NCI-H1436 (cell line): ENCODE data around the gene GRSF1.
"Not testable (repeated sequence)": the region's sequence is repeated elsewhere in the genome, so short reads cannot be mapped to it uniquely, and the experiment has no call there.

ENCODE experiments used
- DNase-seq: peaks from one replicate; lab custom pipeline; 2025; lab: John Stamatoyannopoulos, UW

GRSF1 gene

DNA sequence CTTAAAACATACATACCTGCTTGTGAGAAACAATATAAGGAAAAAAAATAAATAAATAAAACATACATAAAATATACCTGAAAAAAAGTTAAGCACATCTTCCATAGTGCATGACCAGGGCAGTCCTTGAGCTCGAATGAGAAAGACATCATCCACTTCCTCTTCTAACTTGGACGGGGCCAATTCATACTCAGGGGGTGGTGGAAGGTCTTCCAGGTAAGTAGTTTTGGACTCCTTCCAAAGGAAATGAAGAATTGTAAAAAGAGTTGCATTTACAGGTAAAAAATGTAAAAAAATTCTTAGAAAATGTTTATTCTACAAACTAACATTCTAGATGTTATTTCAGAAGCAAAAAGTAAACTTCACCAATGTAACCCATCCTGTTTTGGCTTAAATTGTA is 3.6 kb downstream of the GRSF1 start:
- no peak for DNase-seq

DNA sequence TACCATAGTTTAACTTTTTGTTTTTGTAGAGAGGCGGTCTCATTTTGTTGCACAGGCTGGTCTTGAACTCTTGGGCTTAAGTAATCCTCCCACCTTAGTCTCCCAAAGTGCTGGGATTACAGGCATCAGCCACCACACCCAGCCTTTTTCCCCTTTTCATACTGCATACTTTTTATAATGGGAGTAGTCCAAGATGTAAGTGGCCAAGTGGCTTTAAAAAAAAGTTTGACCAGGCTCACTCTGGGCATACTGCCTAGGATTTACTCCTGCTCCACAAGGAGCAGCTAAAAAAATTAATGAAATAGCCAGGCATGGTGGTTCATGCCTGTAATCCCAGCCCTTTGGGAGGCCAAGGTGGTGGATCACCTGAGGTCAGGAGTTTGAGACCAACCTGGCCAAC is 6.0 kb downstream of the GRSF1 start:
- DNase-seq = no peak

- DNase-seq = no peak
These were observed 8.4 kb downstream of the GRSF1 start for GRCh38 chr4:70831293-70831692.

DNA sequence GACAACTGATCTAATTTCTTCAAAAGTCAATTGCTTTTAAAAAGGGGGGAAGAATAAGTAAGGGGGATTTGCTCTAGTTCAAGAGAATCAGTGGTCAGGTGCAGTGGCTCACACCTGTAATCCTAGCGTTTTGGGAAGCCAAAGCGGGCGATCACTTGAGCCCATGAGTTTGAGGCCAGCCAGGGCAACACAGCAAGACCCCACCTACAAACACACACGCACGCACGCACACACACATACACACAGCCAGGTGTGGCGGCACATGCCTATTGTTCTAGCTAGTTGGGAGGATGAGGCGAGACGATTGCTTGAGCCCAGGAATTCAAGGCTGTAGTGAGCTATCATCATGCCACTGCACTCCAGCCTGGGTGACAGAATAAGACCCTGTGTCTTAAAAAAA is 9.6 kb downstream of the GRSF1 start:
- no peak for DNase-seq

- no peak for DNase-seq
These were observed 10.2 kb downstream of the GRSF1 start for GRCh38 chr4:70829492-70829891.

- no peak for DNase-seq
These were observed 10.7 kb downstream of the GRSF1 start for GRCh38 chr4:70829015-70829414.

GRCh38 chr4:70818921-70819320 is 20.8 kb downstream of the GRSF1 start:
- no peak for DNase-seq

GRCh38 chr4:70818173-70818855 is 21.4 kb downstream of the GRSF1 start:
- no peak for DNase-seq

GRCh38 chr4:70816894-70817293 is 22.8 kb downstream of the GRSF1 start:
- DNase-seq = no peak

DNA sequence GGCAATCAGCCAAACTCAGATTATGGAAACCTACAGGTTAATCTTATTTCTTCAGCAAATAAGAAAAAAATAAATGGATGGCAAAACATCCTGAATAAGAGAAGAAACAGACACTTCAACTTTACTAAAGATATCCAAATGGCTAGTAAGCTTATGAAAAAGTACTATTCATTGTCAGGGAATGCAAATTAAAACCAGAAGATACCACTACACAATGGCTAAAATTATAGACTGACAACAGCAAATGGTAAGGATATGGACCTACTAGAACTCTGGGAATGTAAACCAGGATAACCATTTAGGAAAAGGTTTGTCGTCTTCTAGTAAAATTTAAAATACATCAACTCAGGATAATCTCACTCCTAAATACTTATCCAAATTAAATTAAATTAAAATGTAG is 24.3 kb downstream of the GRSF1 start:
- DNase-seq = no peak

DNA sequence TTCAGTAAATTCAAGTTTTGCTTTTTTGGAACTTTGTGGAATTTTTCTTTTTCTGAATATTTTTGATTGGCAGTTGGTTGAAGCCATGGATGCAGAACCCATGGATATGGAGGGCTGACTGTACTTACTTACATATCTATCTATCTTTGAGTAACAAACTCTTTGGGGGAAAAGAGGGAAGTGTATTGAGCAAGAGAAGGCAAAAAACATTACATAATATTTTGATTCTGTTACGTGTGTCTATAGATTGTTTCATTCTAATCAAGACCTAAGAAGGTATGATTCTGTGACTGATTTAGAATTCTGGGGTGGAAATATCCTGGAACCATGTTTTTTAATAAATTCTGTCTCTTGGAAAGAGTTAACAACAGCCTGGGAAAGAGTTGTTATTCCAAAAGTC is 31.5 kb downstream of the GRSF1 start:
- no peak for DNase-seq

- peak; percentile 1 for DNase-seq
These were observed 36.6 kb downstream of the GRSF1 start for GRCh38 chr4:70802928-70803580.

- no peak for DNase-seq
These were observed 38.4 kb downstream of the GRSF1 start for GRCh38 chr4:70801265-70801809.

DNA sequence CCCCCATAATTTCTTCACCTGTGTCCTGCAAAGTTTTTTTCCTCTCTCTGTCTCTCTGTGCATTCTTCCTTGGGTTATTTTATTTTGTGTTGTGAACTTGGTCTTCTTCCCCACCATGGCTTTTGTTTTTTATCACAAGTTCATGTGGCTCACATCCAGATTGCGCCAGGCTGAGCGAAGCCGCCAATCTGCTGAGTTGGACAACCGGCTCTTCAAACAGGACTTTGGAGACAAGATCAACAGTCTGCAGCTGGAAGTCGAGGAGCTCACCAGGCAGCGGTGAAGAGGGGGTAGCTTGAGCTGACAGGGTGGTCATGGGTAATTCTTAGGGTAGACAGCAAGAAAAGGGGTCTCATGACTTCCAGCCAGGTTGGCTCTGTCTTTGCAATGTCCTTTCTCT is 46.1 kb downstream of the GRSF1 start:
- DNase-seq = no peak

DNA sequence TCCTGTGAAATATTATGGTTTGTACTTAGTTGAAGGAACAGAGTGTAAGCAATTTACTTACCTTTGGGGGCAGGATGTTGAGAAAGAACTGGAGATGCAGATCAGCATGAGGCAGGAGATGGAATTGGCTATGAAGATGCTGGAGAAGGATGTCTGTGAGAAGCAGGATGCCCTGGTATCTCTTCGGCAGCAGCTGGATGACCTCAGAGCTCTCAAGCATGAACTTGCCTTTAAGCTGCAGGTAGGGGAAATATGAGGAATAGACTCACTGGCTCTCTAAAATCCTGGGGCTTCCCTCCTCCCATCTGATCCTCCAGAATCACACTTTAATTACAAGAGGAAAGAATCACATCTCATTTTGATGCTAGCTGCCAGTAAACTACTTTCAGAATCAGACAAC is 51.0 kb downstream of the GRSF1 start:
- DNase-seq = no peak

DNA sequence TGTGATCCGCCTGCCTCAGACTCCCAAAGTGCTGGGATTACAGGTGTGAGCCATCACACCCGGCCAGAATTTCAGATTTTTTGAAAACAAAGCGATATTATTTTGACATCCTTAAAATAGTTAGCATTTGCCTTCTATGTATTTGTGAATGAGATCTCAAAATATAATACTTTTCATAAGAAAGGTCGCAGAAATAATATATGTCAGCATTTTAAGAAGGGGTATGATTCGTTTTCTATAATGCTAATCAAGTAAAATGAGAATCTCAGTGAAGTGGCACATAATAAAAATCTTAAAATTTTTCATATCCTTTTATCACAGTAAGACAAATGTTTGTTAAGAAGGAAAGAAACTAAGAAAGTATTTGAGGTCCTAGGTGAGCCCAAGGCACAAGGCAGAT is 52.2 kb downstream of the GRSF1 start:
- no peak for DNase-seq

DNA sequence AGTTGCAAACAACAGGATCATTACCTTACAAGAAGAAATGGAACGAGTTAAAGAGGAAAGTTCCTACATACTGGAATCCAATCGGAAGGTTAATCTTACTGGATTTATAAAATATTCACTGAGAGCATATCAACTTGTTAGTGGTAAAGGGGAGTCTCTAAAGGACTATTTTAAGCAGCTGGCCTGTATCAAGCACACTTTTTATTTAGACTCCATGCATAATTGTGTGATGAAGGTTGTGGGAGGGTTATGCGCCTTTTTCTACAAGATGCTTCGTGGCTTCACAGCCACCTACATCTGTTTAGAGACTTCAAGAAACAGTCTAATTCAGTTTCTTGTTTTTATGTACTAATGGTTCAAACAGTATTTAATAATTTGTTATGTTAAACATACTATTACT is 56.6 kb downstream of the GRSF1 start:
- DNase-seq = no peak

DNA sequence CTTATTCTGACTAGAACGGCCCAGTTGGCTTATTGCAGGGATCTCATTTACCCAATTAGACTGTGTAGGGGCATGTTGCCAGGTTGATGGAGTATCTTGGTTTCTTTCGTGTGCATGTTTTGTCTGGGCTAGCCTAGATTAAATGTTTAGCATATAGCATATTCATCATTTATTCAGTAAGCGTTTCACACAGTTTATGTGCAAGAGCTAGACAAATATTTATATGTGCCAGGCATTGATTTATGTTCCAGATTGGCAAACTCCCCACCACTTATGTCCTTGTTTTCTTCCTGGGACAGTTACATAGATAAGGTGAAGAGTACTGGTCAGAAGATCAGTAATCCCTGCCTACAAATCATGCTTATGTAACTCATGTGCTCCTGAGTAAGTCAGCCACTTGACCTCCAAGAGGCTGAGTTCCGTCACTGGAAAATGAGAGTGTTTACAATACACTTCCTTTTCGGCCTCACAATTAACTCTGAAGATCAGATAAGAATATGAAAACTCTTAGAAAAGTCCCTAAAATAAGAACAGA is 60.7 kb downstream of the GRSF1 start:
- DNase-seq = no peak

- DNase-seq = no peak
These were observed 66.6 kb downstream of the GRSF1 start for GRCh38 chr4:70772929-70773555.

DNA sequence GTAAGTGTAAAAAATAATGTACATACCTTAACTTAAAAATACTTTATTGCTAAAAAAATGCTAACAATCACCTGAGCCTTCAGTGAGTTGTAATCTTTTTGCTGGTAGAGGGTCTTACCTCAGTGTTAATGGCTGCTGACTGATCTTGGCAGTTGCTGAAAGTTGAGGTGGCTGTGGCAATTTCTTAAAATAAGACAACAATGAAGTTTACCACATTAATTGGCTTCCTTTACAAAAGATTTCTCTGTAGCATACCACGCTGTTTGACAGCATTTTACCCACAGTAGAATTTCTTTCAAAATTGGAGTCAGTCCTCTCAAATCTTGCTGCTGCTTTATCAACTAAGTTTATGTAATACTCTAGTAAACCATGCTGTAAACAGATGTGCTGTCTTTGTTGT is 70.3 kb downstream of the GRSF1 start:
- DNase-seq = not testable (repeated sequence)

DNA sequence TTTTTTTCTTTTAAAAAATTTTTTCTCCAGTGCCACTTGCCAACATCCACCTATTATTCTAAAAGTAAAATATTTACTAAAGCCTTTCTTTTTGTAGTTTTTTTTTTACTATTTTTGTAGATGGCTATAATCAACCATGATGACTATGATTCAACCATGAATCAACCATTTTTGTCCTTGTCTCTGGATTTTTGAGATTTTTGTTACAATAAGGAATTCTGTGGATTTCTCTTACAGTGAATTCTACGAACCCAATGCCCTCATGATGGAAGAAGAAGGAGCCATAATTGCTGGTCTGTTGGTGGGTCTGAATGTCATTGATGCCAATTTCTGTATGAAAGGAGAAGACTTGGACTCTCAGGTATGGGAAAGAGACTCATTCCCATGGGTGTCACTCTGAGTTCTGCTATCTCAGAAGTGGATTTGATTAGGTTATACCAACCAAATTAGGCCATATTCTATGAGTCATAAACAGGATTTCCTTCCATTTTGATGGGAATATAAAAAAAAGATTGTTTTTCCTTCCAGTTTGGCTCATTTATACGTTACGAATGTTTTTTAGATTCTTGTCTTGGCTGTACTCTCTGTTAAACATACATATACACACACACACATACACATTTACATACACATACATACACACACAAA is 71.3 kb downstream of the GRSF1 start:
- no peak for DNase-seq
